HG02973 (cell line): ENCODE measurements around the gene ATP11A.
A peak's percentile ranks its signal among the peaks of the same experiment; 100 is the strongest.

Experiments
- ATAC-seq: cut with Tn5 transposase; IDR thresholded peaks from one replicate; pipeline ENCODE4 v1.9.1; 2021; ENCODE audit warnings: moderate library complexity; ENCODE audit not compliant: unreplicated experiment

ATP11A gene

GRCh38 chr13:112690283-112690929 is 568 bp downstream of the ATP11A start:
- ATAC-seq, result peak; percentile 22

DNA sequence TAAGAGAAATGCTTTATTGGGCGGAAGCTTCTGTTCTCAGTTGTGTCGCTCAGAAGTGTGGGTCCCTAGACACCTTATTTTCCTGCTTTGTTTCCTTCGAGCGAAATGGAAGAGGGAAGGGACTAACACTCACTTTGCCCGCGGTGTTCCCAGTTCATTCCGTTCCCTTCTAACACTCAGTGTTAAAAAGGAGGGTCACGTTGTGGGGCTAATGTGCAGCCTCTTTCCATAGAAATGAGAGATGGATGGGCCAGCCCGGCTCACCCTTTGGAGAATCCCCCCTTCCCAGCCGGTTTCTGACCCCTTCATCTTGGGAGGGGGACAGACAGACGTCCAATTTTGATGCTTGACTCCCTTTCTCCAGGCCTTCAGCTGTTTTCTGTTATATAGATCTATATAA is 2.3 kb downstream of the ATP11A start:
- no peak for ATAC-seq

- no peak for ATAC-seq
Measured at GRCh38 chr13:112692586-112692985, 2.7 kb downstream of the ATP11A start.

- no peak for ATAC-seq
Measured at GRCh38 chr13:112693831-112694497, 4.1 kb downstream of the ATP11A start.

DNA sequence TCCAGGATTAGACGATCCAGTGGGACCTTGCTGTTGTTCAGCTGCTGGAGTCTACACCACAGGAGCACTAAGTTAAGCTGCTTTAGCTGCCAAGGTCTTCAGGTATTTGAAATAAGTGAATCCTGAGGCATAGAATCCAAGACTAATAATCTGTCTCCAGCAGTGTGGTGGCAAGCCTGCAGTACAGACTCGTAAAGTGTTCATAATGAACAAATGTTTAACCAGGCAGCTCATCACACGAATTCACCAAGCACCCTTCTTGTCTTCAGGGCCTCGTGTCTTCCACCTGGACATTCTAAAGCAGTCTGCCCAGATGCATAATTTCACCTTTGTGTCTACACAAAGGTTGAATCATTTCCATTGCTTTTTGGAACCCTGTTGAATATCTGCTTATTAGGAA is 5.3 kb downstream of the ATP11A start:
- no peak for ATAC-seq

- no peak for ATAC-seq
Measured at GRCh38 chr13:112696001-112696868, 6.4 kb downstream of the ATP11A start.

DNA sequence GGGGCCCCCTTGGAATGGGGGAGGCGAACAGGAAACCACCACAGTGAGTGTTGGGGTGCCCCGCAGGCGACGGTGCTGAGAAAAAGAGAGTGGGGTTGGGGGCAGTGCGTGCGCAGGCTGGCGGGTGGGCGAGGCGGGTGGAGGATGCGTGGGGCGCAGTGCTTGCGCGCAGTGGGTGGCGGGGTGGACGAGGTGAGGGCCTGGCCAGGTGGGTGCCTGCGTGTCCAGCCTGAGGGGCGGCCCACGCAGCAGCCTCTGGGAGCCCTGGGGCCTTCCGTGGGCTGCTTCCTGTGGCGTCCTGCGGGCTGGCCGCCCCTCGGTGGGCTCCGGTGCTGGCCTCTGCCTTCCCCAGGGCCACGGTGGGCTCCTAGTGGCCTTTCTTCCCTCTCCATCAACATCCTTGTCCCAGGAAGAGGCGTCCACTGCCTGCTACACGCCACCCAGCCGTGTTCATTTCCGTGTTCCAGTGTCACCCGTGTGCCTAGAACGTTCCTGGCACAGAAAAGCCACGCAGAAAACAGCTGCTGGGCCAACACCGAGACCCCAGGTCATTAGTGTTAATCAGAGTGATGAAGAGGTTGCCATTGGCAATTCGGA is 7.1 kb downstream of the ATP11A start:
- ATAC-seq, result no peak

DNA sequence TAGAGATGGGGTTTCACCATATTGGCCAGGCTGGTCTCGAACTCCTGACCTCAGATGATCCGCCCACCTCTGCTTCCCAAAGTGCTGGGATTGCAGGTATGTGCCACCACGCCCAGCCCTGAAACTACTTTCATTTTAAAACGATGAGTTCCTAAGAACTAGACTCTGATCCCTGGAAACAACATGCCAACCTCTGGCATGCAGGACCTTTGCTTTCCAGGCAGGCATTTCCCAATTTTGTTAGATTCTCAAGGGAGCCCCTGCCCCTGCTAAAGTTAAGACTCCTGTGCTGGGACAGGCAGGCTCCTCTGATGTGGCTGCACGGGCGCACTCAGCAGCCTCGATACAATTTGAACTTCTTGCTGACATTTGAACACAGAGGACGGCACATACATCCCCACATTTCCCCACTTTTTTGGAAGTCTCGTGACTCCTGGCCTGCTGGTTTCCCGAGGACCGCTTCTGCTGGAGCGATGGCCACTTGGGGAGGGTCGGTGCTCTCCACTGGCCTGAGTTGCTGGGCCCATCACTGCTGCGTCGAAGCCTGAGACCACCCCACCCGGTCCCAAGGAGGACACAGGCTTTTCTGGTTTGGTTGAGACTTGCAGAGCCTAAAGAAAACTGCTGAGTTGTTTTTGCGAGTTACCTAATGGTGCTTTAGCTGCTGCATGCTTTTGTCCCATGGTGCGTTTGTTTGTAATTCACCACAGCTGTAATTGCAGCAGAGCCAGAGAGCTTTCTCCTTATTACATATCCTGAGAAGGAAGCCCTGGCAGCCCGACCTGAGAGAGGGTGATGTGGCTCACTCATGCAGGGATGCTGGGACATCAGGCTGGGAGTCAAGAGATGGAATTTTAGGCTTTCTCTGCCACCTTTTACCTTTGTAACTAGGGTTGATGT is 8.2 kb downstream of the ATP11A start:
- ATAC-seq, result no peak

DNA sequence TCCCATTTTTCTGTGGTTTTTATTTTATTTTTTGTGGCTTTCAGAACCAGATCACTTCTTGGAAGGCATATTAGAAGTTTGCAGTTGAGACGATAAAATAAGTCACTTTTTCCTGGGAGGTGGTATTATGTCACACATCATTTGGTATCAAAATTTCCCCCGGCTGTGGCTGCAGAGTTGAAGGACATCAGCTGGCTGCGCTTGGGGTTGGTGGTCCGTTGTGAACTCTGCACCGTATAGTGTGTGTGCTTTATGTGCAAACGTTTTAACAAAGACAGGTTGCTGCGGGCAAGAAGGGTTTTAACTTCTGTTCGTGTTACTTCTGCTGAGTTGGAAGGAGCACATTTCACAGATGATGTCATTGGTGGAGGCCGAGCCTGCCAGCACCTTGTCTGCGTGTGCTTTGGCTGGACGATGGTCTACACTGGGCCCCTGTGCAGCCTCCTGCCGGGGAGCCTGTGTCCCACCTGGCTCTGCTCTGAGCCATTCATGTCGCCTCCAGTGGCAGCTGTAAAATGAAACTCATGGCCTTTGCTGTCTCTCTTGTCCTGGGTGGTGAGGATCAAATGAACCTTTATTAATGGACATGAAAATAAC is 9.6 kb downstream of the ATP11A start:
- ATAC-seq, result no peak

DNA sequence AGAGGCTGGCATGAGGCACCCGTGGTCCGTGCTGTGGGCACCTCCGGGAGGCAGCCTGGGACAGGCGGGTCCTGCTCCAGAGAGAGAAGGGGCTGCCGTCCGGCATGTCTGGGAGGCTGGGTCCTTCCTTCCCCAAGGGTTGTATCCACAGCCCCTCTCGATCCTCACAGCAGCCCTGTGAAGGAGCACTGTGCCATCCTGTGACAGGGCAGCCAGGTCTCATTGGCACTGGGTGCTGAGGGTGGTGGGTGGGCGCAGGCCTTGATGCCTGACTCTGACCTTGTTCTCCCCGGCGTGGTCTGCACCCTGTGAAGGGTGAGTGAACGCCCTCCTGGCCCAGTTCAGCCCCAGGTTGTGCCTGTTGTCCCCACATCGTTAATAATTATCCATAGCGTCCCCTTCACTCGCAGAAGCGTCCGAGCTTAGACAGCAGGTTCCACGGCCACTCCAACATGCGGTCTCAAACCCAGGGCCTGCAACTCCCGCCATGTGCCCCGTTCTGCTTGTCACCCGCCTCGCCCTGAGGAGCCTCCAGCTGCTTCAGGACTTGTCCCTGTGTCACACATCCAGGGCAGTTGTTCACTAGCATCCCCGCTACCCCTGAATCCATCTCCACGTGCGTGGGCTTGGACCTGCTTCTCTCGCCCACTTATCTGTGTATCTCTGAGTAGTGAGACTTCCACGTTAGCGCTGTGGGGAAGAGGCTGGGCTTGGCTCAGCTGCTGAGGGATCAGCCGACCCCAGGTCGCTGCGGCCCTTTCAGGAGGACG is 10.6 kb downstream of the ATP11A start:
- no peak for ATAC-seq

GRCh38 chr13:112702341-112702985 is 12.6 kb downstream of the ATP11A start:
- no peak for ATAC-seq

DNA sequence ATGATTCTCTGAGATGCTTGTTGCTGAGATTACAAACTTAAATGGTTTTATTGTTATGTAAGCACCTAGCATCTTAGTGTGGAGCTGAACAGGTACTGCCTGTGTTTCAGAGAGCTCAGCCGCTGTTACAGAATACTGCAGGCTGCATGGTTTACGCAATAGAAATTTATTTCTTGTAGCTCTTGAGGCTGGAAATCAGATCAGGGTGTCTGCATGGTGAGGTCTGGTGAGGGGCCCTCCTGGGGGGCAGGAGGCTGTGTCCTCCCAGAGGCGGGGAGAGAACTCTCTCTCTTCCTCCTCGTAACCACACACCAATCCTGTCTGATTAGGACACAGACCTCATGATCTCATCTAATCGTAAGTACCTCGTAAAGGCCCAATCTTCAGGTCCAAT is 13.1 kb downstream of the ATP11A start:
- no peak for ATAC-seq

DNA sequence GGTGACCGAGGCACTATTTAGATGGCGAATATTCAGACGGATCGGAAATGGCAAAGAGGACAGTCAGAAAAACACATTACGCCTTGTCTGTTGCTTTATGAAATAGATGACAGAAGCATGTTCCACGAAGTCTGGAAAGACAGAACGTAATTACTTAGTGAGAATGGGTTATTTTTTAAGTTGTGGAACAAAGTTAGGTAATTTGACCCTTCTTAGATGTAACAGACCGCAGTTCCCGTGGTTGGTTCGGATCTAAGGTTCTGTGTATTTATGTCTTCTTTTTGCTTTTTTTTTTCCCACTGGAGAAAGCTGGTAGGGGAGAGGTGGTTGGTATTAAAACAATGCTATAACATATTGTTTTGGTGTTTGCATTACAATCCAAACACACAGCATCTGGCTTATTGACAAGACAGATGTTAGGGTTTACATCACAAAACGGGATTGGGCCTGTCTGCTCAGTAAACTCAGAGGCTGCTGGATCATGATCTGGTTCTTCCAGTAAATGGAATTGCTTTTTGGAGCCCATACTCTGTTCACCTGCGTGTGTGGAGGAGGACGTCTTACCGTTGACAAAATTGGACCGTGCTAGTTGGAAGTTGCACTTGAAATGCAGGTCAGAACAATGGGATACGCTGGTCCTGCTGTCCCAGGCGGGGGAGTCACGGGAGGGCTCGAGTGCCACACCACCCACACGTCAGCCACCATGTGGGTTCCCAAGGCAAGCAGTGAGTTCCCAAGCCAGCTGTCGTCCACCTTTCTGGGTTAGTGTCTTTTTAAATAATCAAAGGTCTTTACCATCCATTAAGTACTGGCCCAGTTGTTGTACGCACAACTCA is 13.8 kb downstream of the ATP11A start:
- no peak for ATAC-seq

DNA sequence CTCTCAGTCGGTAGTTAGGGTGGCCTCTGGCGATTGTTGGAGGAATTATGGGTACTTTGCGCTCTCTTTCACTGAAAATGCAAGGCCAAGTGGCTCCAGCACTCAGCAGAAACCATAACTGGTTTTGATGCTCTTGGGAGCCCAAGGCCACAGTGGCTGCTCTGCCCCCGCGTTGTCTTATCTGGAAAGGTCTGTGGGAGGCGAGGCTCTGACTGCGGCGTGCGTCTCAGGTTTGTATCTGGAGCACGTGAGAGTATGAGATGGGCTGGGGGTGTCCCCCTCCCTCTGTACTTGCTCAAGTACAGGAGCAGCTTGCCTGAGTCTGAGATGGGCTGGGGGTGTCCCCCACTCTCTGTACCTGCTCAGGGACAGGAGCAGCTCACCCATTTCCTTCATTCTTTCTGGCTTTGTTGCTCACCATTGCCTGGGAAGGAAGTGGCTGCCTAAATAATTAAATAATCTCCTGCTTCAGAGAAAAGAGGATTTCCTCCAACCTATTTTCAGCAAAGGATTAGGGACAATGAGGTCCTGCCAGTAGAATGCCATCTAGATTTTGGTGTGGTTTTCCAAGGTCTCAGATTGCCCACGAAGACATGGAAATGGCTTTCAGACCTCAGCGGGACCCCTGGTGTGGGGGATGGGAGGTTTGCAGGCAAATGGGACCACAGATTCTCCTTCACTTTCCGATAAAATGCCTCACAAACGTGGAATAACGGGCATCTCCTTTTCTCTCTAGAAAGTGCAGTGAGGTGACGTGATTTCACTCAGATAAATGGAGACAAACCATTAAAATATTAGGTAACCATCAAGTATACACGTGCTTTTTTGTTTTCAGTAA is 14.7 kb downstream of the ATP11A start:
- no peak for ATAC-seq

DNA sequence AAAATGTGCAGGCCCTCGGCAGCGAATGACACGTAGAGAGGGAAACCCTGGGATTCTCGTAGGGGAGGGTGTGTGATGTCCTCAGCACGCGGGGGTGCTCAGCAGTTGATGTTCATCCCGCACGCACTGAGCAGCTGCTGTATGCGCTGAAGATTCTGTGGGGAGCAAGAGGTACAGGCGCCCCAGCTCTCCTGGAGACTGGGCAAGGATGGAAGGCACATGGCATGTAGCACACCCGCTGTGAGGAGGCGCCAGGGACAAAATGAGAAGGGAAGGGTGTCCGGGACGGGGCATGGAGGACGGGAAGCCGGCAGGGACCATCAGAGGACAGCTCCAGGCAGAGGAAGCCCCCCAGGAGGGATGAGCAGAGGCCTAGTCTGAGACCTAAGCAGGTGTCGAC is 15.4 kb downstream of the ATP11A start:
- ATAC-seq, result no peak

DNA sequence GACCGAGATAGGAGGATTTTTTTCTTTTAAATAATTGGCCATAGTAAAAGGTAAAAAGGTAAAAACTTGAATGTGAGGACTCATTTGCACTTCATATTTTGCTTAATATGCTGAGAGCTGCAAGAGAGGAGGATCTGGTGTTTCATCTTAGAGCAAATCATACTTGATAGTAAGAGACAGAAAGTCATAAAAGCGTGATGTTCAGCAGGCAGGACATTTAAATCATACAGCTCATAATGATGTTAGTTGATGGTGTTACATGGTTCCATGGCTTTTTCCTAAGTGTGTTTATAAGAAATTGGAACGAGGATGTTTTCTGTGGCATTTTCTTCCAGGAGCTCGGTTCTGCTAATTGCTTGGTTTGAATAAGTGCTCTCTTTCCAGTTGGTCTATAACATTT is 16.3 kb downstream of the ATP11A start:
- no peak for ATAC-seq

DNA sequence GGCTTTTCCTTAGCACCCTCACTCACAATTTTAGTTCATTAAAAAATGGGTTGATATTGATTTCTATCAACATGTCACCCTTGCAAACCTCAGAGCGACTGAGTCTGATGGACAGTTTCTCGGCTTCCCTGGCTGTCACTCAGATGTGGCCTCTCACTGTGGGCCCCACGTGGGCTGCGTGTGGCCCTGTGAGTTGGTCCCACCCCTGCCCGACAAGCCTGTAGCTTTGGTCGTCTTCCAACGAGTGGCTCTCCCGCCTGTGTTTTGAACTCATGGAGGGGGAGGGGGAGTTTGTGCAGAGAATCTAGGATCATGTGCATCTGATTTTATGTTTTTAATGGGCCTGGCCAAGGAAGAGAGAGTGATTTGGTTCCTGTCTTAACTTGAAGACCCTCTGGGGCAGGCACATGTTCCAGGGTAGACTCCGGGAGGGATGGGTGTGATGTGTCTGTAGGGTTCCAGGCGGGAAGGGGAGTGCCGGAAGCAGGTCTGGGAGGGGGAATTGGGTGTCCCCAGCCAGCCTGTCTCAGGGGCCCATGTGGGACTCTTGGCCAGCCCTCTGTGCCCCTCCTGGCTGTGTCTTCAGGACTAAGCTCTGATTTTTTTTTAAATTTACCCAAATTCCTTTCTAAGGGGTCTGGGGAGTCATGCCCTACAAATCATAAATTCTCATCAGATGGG is 18.9 kb downstream of the ATP11A start:
- no peak for ATAC-seq
